Peyer's patch (tissue), 4 donors: ENCODE measurements around the gene WRAP73. TPM values are rescaled to one million over a fixed set of nuclear protein-coding genes. Genes with fewer than 3 reads are reported as not detected.
"Not testable (repeated sequence)": the region's sequence is repeated elsewhere in the genome, so short reads cannot be mapped to it uniquely, and the experiment has no call there.

ENCODE experiments used
- DNase-seq, 3 donors: peaks; one replicate each; pipeline ENCODE4 v3.0.0-alpha.2; 2017 to 2019
- H3K27ac ChIP-seq, 4 donors: fragments of 200-600 bp; sonication (generic); one replicate each; pipeline ENCODE4 v1.5.1; 2016 to 2019
- H3K27me3 ChIP-seq, 2 donors: fragments of 200-600 bp; sonication (generic); one replicate each; pipeline ENCODE4 v1.5.1; 2019
- H3K36me3 ChIP-seq, 3 donors: fragments of 200-600 bp; sonication (generic); one replicate each; pipeline ENCODE4 v1.5.1; 2016 to 2019
- H3K4me1 ChIP-seq, 4 donors: fragments of 200-600 bp; sonication (generic); one replicate each; pipeline ENCODE4 v1.5.1; 2016 to 2019
- H3K4me3 ChIP-seq, 4 donors: fragments of 200-600 bp; sonication (generic); 1 replicate in 3 of 4; 2 replicates in 1 of 4; pipeline ENCODE4 v1.5.1; 2016 to 2019; ENCODE audit warnings: mild to moderate bottlenecking in 1 of 4
- H3K9me3 ChIP-seq, 4 donors: fragments of 200-600 bp; sonication (generic); one replicate each; pipeline ENCODE4 v1.5.1; 2016 to 2019; ENCODE audit warnings: mild to moderate bottlenecking in 1 of 4
- CTCF ChIP-seq, 6 experiments: fragments of 450-650 bp in 4 of 6; fragments of 200-600 bp in 2 of 6; sonication (generic) in 1 of 6; IDR thresholded peaks; one replicate each; pipeline ENCODE4 v1.5.1; 2017 to 2019; ENCODE audit warnings: antibody characterized with exemption in 6 of 6, mild to moderate bottlenecking in 3 of 6, moderate library complexity in 1 of 6
- POLR2A ChIP-seq, 2 donors: fragments of 450-650 bp; IDR thresholded peaks; one replicate each; pipeline ENCODE4 v1.5.1; 2017; ENCODE audit warnings: antibody characterized with exemption in 2 of 2, mild to moderate bottlenecking in 2 of 2, moderate library complexity in 2 of 2
- total RNA-seq, 4 donors: library from RNA; depleted of rRNA; stranded (reverse); fragments of >200 nt; gene quantifications; one replicate each; pipeline ENCODE4 v1.1.0, GENCODE V29; 2016

Gene WRAP73
- total RNA-seq, 4 donors from 2014 or later: 34.3 to 71.1 (median 49.4) TPM

GRCh38 chr1:3590139-3590763 is 59.7 kb downstream of the WRAP73 start:
- Histone ChIP-seq H3K27me3 (no peaks in the 10 kb centered on the region), H3K4me1 (no peaks in the 10 kb centered on the region), H3K36me3 (no peaks in the 10 kb centered on the region), H3K9me3 (no peaks in the 10 kb centered on the region), H3K27ac (no peak overlapping the region), H3K4me3 (no peak overlapping the region)
- no peak for TF ChIP-seq POLR2A (IDR thresholded peaks at IDR 0.05)
- no peak for TF ChIP-seq CTCF (IDR thresholded peaks at IDR 0.05)
- no peak for DNase-seq

- DNase-seq: no peak
- no peak for TF ChIP-seq POLR2A (IDR thresholded peaks at IDR 0.05)
- no peak for TF ChIP-seq CTCF (IDR thresholded peaks at IDR 0.05)
- no peaks in the 10 kb centered on the region for H3K9me3 ChIP-seq
- no peaks in the 10 kb centered on the region for H3K27me3 ChIP-seq
- H3K4me1 ChIP-seq: no peaks in the 10 kb centered on the region
- no peaks in the 10 kb centered on the region for H3K36me3 ChIP-seq
- no peak overlapping the region for H3K4me3 ChIP-seq
- no peak overlapping the region for H3K27ac ChIP-seq
Observed at GRCh38 chr1:3588395-3588794, 61.5 kb downstream of the WRAP73 start.

GRCh38 chr1:3586986-3587759 is 62.7 kb downstream of the WRAP73 start:
- Histone ChIP-seq H3K4me1 (no peaks in the 10 kb centered on the region), H3K27ac (no peak overlapping the region), H3K9me3 (no peaks in the 10 kb centered on the region), H3K36me3 (no peaks in the 10 kb centered on the region), H3K27me3 (no peaks in the 10 kb centered on the region), H3K4me3 (no peak overlapping the region)
- no peak for TF ChIP-seq POLR2A (IDR thresholded peaks at IDR 0.05)
- no peak for TF ChIP-seq CTCF (IDR thresholded peaks at IDR 0.05)
- DNase-seq: no peak

- no peak overlapping the region for H3K4me3 ChIP-seq
- no peaks in the 10 kb centered on the region for H3K36me3 ChIP-seq
- no peaks in the 10 kb centered on the region for H3K27me3 ChIP-seq
- DNase-seq: no peak
- no peak for TF ChIP-seq POLR2A (IDR thresholded peaks at IDR 0.05)
- no peak for TF ChIP-seq CTCF (IDR thresholded peaks at IDR 0.05)
- H3K4me1 ChIP-seq: no peaks in the 10 kb centered on the region
- H3K27ac ChIP-seq: no peak overlapping the region
- no peaks in the 10 kb centered on the region for H3K9me3 ChIP-seq
Observed at GRCh38 chr1:3585940-3586568, 63.8 kb downstream of the WRAP73 start.

- not testable (repeated sequence) for DNase-seq, H3K36me3 ChIP-seq, H3K27ac ChIP-seq, H3K9me3 ChIP-seq, H3K4me3 ChIP-seq, H3K4me1 ChIP-seq, H3K27me3 ChIP-seq
Observed at GRCh38 chr1:3585353-3585868, 64.5 kb downstream of the WRAP73 start.

- Histone ChIP-seq H3K36me3 (no peaks in the 10 kb centered on the region), H3K27me3 (no peaks in the 10 kb centered on the region), H3K4me3 (no peak overlapping the region), H3K4me1 (no peaks in the 10 kb centered on the region), H3K9me3 (no peaks in the 10 kb centered on the region), H3K27ac (no peak overlapping the region)
- TF ChIP-seq CTCF (IDR thresholded peaks at IDR 0.05) (no peak), POLR2A (IDR thresholded peaks at IDR 0.05) (no peak)
- DNase-seq: no peak
Observed at GRCh38 chr1:3584915-3585314, 65.0 kb downstream of the WRAP73 start.

GRCh38 chr1:3583751-3584150 is 66.2 kb downstream of the WRAP73 start:
- H3K9me3 ChIP-seq, DNase-seq: not testable (repeated sequence)

More at GRCh38 chr1:3583751-3584150, 66.2 kb downstream of the WRAP73 start:
- not testable (repeated sequence) for H3K4me3 ChIP-seq, H3K4me1 ChIP-seq, H3K27me3 ChIP-seq, H3K27ac ChIP-seq, H3K36me3 ChIP-seq
